B cell (primary cell): ENCODE results near the gene SCMH1. TPM values are rescaled to one million over a fixed set of nuclear protein-coding genes. Genes with fewer than 3 reads are reported as not detected.

ENCODE experiments used
- ATAC-seq: fragments of 200-7000 bp; cut with Tn5 transposase; one replicate; pipeline ENCODE4 v1.10.0; 2021; ENCODE audit warnings: low read depth, mild to moderate bottlenecking, moderate number of reproducible peaks, moderate library complexity
- CTCF ChIA-PET: fragments of 350-600 bp; sonication (Branson Sonifier 250); formaldehyde crosslinking; loops from one replicate; lab custom pipeline; 2021; ENCODE audit warnings: antibody characterized with exemption, inconsistent platforms; lab: Charles Lee
- POLR2A ChIA-PET: fragments of 350-600 bp; sonication (Branson Sonifier 250); formaldehyde crosslinking; loops from one replicate; lab custom pipeline; 2021; ENCODE audit warnings: antibody characterized with exemption; lab: Charles Lee
- DNase-seq: peaks from one replicate; pipeline ENCODE4 v3.0.0; 2013
- H2AFZ ChIP-seq: 2 replicates; pipeline ENCODE4 v1.6.1; 2012; ENCODE audit warnings: mild to moderate bottlenecking, low read depth, low read length; ENCODE audit not compliant: insufficient read depth, poor library complexity, severe bottlenecking
- H3K27ac ChIP-seq, 2 donors: 1 replicate in 1 of 2; 2 replicates in 1 of 2; pipeline ENCODE4 v1.5.1; 2012 to 2013; ENCODE audit warnings: low read length in 2 of 2, mild to moderate bottlenecking in 2 of 2, moderate library complexity in 1 of 2
- H3K27me3 ChIP-seq, 4 experiments: fragments of 200-600 bp in 1 of 4; sonication (generic) in 1 of 4; replicated peaks in 1 of 4; 1 replicate in 2 of 4; 2 replicates in 2 of 4; pipeline versions ENCODE4 v1.6.1 to v1.7.0; 2013 to 2016; ENCODE audit warnings: low read length in 3 of 4, mild to moderate bottlenecking in 2 of 4, mixed read lengths in 1 of 4, moderate library complexity in 1 of 4; ENCODE audit not compliant: insufficient read depth in 4 of 4, control insufficient read depth in 3 of 4; ENCODE audit errors: control extremely low read depth in 1 of 4
- H3K36me3 ChIP-seq, 2 experiments: replicated peaks in 1 of 2; 1 replicate in 1 of 2; 2 replicates in 1 of 2; pipeline versions ENCODE4 v1.6.1 to v1.7.1; 2013; ENCODE audit warnings: low read length in 1 of 2; ENCODE audit not compliant: insufficient read depth in 2 of 2, control insufficient read depth in 1 of 2; ENCODE audit errors: control extremely low read depth in 1 of 2, extremely low read depth in 1 of 2
- H3K4me1 ChIP-seq, 2 donors: fragments of 200-600 bp in 1 of 2; sonication (generic) in 1 of 2; 1 replicate in 1 of 2; 2 replicates in 1 of 2; pipeline versions ENCODE4 v1.5.1 to v1.6.1; 2013 to 2017; ENCODE audit warnings: low read length in 2 of 2; ENCODE audit not compliant: control insufficient read depth in 2 of 2, insufficient read depth in 2 of 2
- H3K4me2 ChIP-seq: replicated peaks from 2 replicates; pipeline ENCODE3; 2012; ENCODE audit warnings: mild to moderate bottlenecking, low read depth, low read length; ENCODE audit not compliant: poor library complexity, severe bottlenecking
- H3K4me3 ChIP-seq, 5 experiments: fragments of 200-600 bp in 1 of 5; sonication (generic) in 1 of 5; 1 replicate in 3 of 5; 2 replicates in 2 of 5; pipeline versions ENCODE4 v1.5.1 to v1.7.0; 2011 to 2016; ENCODE audit warnings: low read length in 4 of 5, mild to moderate bottlenecking in 4 of 5, low read depth in 2 of 5, control low read depth in 1 of 5, moderate library complexity in 1 of 5; ENCODE audit not compliant: insufficient read depth in 1 of 5; ENCODE audit errors: control extremely low read depth in 1 of 5, extremely low read depth in 1 of 5
- H3K79me2 ChIP-seq: fragments of 200-600 bp; sonication (generic); one replicate; pipeline ENCODE4 v1.6.0; 2016; ENCODE audit warnings: low read length; ENCODE audit not compliant: control insufficient read depth, insufficient read depth
- H3K9ac ChIP-seq: fragments of 200-600 bp; sonication (generic); 2 replicates; pipeline ENCODE4 v1.6.1; 2017; ENCODE audit warnings: mild to moderate bottlenecking, low read length, moderate library complexity
- H3K9me3 ChIP-seq, 3 donors: one replicate each; pipeline versions ENCODE4 v1.6.1 to v1.7.1; 2013; ENCODE audit warnings: low read length in 2 of 3; ENCODE audit not compliant: control insufficient read depth in 2 of 3, insufficient read depth in 1 of 3; ENCODE audit errors: control extremely low read depth in 1 of 3
- H4K20me1 ChIP-seq: 2 replicates; pipeline ENCODE4 v1.6.0; 2012; ENCODE audit warnings: mild to moderate bottlenecking, low read length; ENCODE audit not compliant: insufficient read depth, control insufficient read depth, poor library complexity, severe bottlenecking
- H3K27ac Mint-ChIP-seq: one replicate; pipeline ENCODE4 v1.8.0; 2021; ENCODE audit warnings: mixed read lengths
- H3K27me3 Mint-ChIP-seq: one replicate; pipeline ENCODE4 v1.8.0; 2021; ENCODE audit warnings: mixed read lengths
- H3K4me1 Mint-ChIP-seq: one replicate; pipeline ENCODE4 v1.8.0; 2021; ENCODE audit warnings: mixed read lengths
- H3K4me3 Mint-ChIP-seq: one replicate; pipeline ENCODE4 v1.8.0; 2021; ENCODE audit warnings: mixed read lengths
- H3K9me3 Mint-ChIP-seq: one replicate; pipeline ENCODE4 v1.8.0; 2022; ENCODE audit warnings: mixed read lengths; ENCODE audit not compliant: insufficient read depth
- CTCF ChIP-seq: fragments of 200-600 bp; IDR thresholded peaks from one replicate; pipeline ENCODE4 v1.8.0; 2022; ENCODE audit warnings: antibody characterized with exemption, mild to moderate bottlenecking
- EZH2 ChIP-seq: IDR thresholded peaks from 2 replicates; pipeline ENCODE4 v1.6.1; 2012; ENCODE audit warnings: borderline replicate concordance, low read depth, mild to moderate bottlenecking, moderate library complexity, low read length; ENCODE audit not compliant: insufficient read depth, poor library complexity, severe bottlenecking
- WGBS: methylation state at CpG from one replicate; pipeline ENCODE4 v1.1.5; 2013; ENCODE audit warnings: missing lambda C conversion rate; ENCODE audit not compliant: insufficient coverage; 5-methylcytosine and 5-hydroxymethylcytosine counted together
- intact Hi-C: fragments of 100-400 bp; cut with micrococcal nuclease; formaldehyde crosslinking; loops from one replicate; pipeline ENCODE4 v1.10.0; 2022
- polyA plus RNA-seq: library from polyadenylated mRNA; depleted of rRNA; stranded (reverse); fragments of >200 nt; gene quantifications from 2 replicates; pipeline ENCODE4 v1.2.3, GENCODE V29; 2012
- total RNA-seq, 2 donors: library from RNA; stranded (reverse); fragments of 120-200 nt in 1 of 2; gene quantifications; 1 replicate in 1 of 2; 2 replicates in 1 of 2; pipeline versions ENCODE4 v1.2.3 to v1.2.4, GENCODE V29; 2013 to 2022

SCMH1 gene
- total and polyA plus RNA-seq, 2 donors (not counting 1 experiment from before 2014, with no cell fraction given): 29.4 to 33.3 TPM

GRCh38 chr1:41073971-41074370 lies 168.1 kb downstream of the SCMH1 start:
- H3K9me3 Mint-ChIP-seq: peaks cover 7% of the 10 kb centered on the region
- no peak overlapping the region for H3K9ac ChIP-seq
- POLR2A ChIA-PET: no interaction called here
- H3K4me2 ChIP-seq: no peak overlapping the region
- DNase-seq: no peak
- no peak overlapping the region for H3K4me3 ChIP-seq
- H2AFZ ChIP-seq: no peak overlapping the region
- peaks cover 0 to 1% (median 0%) of the 10 kb centered on the region in 3 donors for H3K9me3 ChIP-seq
- H3K79me2 ChIP-seq: no peaks in the 10 kb centered on the region
- peaks cover 4 to 13% of the 10 kb centered on the region in 2 experiments for H3K36me3 ChIP-seq
- no peaks in the 10 kb centered on the region for H3K4me1 Mint-ChIP-seq
- no peaks in the 10 kb centered on the region for H3K27me3 Mint-ChIP-seq
- H3K4me1 ChIP-seq: no peaks in the 10 kb centered on the region
- no peak overlapping the region for H3K27ac ChIP-seq
- ATAC-seq: no peak
- TF ChIP-seq CTCF: no peak
- TF ChIP-seq EZH2: no peak
- no peaks in the 10 kb centered on the region for H4K20me1 ChIP-seq
- CTCF ChIA-PET: interaction anchor here (1.0 kb wide), 1 partner anchor 9 kb away, joined by 3 read pairs; no protein-coding TSS in a partner anchor
- H3K27ac Mint-ChIP-seq: no peak overlapping the region
- no peaks in the 10 kb centered on the region for H3K27me3 ChIP-seq
- intact Hi-C loops: no loop called here
- no peak overlapping the region for H3K4me3 Mint-ChIP-seq

DNA sequence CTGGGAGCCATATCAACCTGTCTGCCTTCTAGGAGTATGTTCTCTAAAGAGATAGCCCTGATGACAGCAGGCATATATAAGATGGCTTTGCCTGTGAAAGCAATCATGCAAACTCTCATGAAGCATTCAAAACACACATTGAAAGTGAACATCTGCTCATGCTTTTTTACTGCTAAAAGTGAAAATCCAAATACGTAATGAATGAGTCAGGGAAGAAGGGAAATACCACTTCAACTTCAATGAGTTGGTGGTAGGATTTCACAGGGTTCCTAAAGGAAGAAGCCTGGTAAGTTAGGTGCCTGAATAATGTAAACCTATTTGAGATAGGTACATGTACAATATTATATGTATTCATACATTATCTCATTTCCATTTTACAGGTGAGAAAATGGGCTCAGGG lies 170.1 kb downstream of the SCMH1 start:
- ChIA-PET POLR2A (no interaction called here), CTCF (no interaction called here)
- TF ChIP-seq EZH2 (no peak), CTCF (no peak)
- Mint-ChIP-seq H3K4me3 (no peak overlapping the region), H3K4me1 (no peaks in the 10 kb centered on the region), H3K27me3 (no peaks in the 10 kb centered on the region), H3K9me3 (no peaks in the 10 kb centered on the region), H3K27ac (no peak overlapping the region)
- no peak for DNase-seq
- H3K9ac ChIP-seq: no peak overlapping the region
- no peak overlapping the region for H2AFZ ChIP-seq
- no CpG with 5 or more reads among the region's 1 CpG for WGBS
- H3K4me2 ChIP-seq: no peak overlapping the region
- H4K20me1 ChIP-seq: no peaks in the 10 kb centered on the region
- intact Hi-C loops: no loop called here
- no peak overlapping the region for H3K4me3 ChIP-seq
- H3K27me3 ChIP-seq: no peaks in the 10 kb centered on the region
- no peaks in the 10 kb centered on the region for H3K9me3 ChIP-seq
- H3K36me3 ChIP-seq: peaks cover 4 to 13% of the 10 kb centered on the region in 2 experiments
- no peak for ATAC-seq
- H3K79me2 ChIP-seq: no peaks in the 10 kb centered on the region
- H3K27ac ChIP-seq: no peak overlapping the region
- no peaks in the 10 kb centered on the region for H3K4me1 ChIP-seq
